ENCODE data around the gene TGIF2. TPM values are rescaled to one million over a fixed set of nuclear protein-coding genes. Genes with fewer than 3 reads are reported as not detected.

TGIF2 gene
- total and polyA plus RNA-seq, 2 of the 13 experiments (the other 11 are each of a cell fraction or from before 2014, with no cell fraction given), result 41.3 to 53.9 TPM

- no peak for TF ChIP-seq CSRNP1 (CRISPR knock-in tag; IDR thresholded peaks at IDR 0.05)
- TF ChIP-seq IKZF5 (CRISPR knock-in tag; IDR thresholded peaks at IDR 0.05), result no peak
- no peak for TF ChIP-seq TAF1 (CRISPR knock-in tag; IDR thresholded peaks at IDR 0.05)
- TF ChIP-seq ZNF333 (CRISPR knock-in tag; IDR thresholded peaks at IDR 0.05; ENCODE audit: borderline replicate concordance), result 0 out of 2 replicates have a peak, but pooled peaks have one; percentile 58
- TF ChIP-seq ZNF501 (CRISPR knock-in tag; IDR thresholded peaks at IDR 0.05), result no peak
- no peak for TF ChIP-seq TGIF2 (CRISPR knock-in tag; IDR thresholded peaks at IDR 0.05)
- TF ChIP-seq KDM5B (CRISPR knock-in tag; IDR thresholded peaks at IDR 0.05; ENCODE audit: borderline replicate concordance), result peak; percentile 69; the same call in 1 of the 2 replicates
- no peak for TF ChIP-seq MLX (CRISPR knock-in tag; IDR thresholded peaks at IDR 0.05)
- TF ChIP-seq SOX13 (IDR thresholded peaks at IDR 0.05), result no peak
- no peak for TF ChIP-seq SOX13 (CRISPR knock-in tag; conservative IDR thresholded peaks at IDR 0.05 in 1 of 2, IDR thresholded peaks at IDR 0.05 in 1 of 2)
- no peak for TF ChIP-seq ZZZ3 (CRISPR knock-in tag; IDR thresholded peaks at IDR 0.05; ENCODE audit: borderline replicate concordance)
- TF ChIP-seq REPIN1 (CRISPR knock-in tag; IDR thresholded peaks at IDR 0.05; ENCODE audit: borderline replicate concordance, low read depth), result no peak
- no peak for TF ChIP-seq YEATS2 (CRISPR knock-in tag; IDR thresholded peaks at IDR 0.05; ENCODE audit: borderline replicate concordance)
- TF ChIP-seq PCBP2 (optimal IDR thresholded peaks at IDR 0.05; ENCODE audit: low read depth, low read length, poor library complexity, severe bottlenecking), result no peak
- no peak for TF ChIP-seq FOXP4 (CRISPR knock-in tag; IDR thresholded peaks at IDR 0.05)
- no peak for TF ChIP-seq ESRRA (CRISPR knock-in tag; IDR thresholded peaks at IDR 0.05; ENCODE audit: low read depth)
- TF ChIP-seq ZNF703 (CRISPR knock-in tag; IDR thresholded peaks at IDR 0.05; ENCODE audit: borderline replicate concordance), result no peak
- TF ChIP-seq U2AF1 (optimal IDR thresholded peaks at IDR 0.05; ENCODE audit: low read depth, low read length), result no peak
- no peak for TF ChIP-seq GRHL1 (CRISPR knock-in tag; conservative IDR thresholded peaks at IDR 0.05)
- TF ChIP-seq SPEN (CRISPR knock-in tag; IDR thresholded peaks at IDR 0.05; ENCODE audit: low read depth), result 0 out of 2 replicates have a peak, but pooled peaks have one; percentile 8
- TF ChIP-seq ARNT2 (CRISPR knock-in tag; IDR thresholded peaks at IDR 0.05; ENCODE audit: low read depth), result no peak
- no peak for TF ChIP-seq GFI1 (CRISPR knock-in tag; IDR thresholded peaks at IDR 0.05; ENCODE audit: borderline replicate concordance)
Measured at GRCh38 chr20:36549942-36550789, 23.2 kb upstream of the TGIF2 start (continued).
